ENCODE results near the gene TMPRSS15.

The TMPRSS15 gene

DNA sequence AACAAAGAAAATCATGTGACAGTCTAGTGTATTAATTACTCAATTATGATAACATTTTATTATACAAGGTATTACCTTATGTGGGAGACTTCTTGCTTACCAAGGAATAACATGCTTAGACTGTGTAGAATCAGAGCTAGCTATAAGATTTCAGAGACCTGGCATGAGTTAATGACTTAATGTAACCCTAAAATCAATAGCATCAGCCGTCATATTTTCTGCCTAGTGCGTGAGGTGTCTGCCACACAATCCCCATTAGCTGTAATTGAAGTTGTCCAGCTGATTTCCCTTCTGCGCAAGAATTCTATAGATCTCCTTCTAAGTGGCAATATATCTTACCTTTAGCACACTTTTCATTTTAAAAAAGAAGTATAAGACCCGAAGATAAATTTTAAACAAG, 130.2 kb downstream of the TMPRSS15 start:
- no peak overlapping the region for H3K4me3 ChIP-seq (ENCODE audit: low read length)
- no peaks in the 10 kb centered on the region for H3K36me3 ChIP-seq (replicated peaks; ENCODE audit: low read depth, low read length)
- H2AFZ ChIP-seq (ENCODE audit: low read depth, low read length) = no peak overlapping the region
- H3K9me3 ChIP-seq (ENCODE audit: insufficient read depth, low read length) = no peaks in the 10 kb centered on the region
- H3K9ac ChIP-seq (ENCODE audit: low read length) = no peak overlapping the region
- TF ChIP-seq, protein P1, sequence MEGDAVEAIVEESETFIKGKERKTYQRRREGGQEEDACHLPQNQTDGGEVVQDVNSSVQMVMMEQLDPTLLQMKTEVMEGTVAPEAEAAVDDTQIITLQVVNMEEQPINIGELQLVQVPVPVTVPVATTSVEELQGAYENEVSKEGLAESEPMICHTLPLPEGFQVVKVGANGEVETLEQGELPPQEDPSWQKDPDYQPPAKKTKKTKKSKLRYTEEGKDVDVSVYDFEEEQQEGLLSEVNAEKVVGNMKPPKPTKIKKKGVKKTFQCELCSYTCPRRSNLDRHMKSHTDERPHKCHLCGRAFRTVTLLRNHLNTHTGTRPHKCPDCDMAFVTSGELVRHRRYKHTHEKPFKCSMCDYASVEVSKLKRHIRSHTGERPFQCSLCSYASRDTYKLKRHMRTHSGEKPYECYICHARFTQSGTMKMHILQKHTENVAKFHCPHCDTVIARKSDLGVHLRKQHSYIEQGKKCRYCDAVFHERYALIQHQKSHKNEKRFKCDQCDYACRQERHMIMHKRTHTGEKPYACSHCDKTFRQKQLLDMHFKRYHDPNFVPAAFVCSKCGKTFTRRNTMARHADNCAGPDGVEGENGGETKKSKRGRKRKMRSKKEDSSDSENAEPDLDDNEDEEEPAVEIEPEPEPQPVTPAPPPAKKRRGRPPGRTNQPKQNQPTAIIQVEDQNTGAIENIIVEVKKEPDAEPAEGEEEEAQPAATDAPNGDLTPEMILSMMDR (IDR thresholded peaks at IDR 0.05; ENCODE audit: low read depth, low read length) = no peak
- TF ChIP-seq EZH2phosphoT487 (IDR thresholded peaks at IDR 0.05; ENCODE audit: low read depth) = no peak
- no peak overlapping the region for H3K27ac ChIP-seq (ENCODE audit: low read length)
- H3K4me2 ChIP-seq (ENCODE audit: low read length) = no peak overlapping the region
- peaks cover 12% of the 10 kb centered on the region for H3K4me1 ChIP-seq (ENCODE audit: low read length)
- no peaks in the 10 kb centered on the region for H3K27me3 ChIP-seq (ENCODE audit: low read depth, low read length)
- H4K20me1 ChIP-seq (ENCODE audit: insufficient read depth, low read length) = no peaks in the 10 kb centered on the region
- no peaks in the 10 kb centered on the region for H3K79me2 ChIP-seq (ENCODE audit: low read length)

DNA sequence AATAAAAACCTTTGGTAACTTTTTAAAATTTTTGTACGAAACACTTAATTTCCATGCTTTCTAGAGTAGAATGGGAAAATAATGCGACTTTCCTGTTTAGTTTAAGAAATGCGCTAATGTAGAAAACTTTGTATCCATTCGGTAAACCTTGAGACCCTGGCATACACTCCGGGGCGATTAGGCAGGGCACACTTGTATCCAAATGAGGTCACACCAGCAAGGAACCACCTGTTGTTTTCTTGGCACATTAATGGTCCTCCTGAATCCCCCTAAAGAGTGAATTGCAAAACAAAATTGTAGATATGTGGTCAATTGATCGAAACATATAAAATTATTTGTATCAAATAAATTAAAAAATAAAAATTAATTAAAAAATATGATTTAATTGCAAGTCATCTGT, 133.7 kb downstream of the TMPRSS15 start:
- TF ChIP-seq, protein P1 (IDR thresholded peaks at IDR 0.05; ENCODE audit: low read depth, low read length) = no peak
- TF ChIP-seq EZH2phosphoT487 (IDR thresholded peaks at IDR 0.05; ENCODE audit: low read depth) = no peak
- Histone ChIP-seq H3K4me2 (ENCODE audit: low read length) (no peak overlapping the region), H4K20me1 (ENCODE audit: insufficient read depth, low read length) (no peaks in the 10 kb centered on the region), H3K27ac (ENCODE audit: low read length) (no peak overlapping the region), H3K9me3 (ENCODE audit: insufficient read depth, low read length) (no peaks in the 10 kb centered on the region), H3K4me1 (ENCODE audit: low read length) (no peaks in the 10 kb centered on the region), H3K4me3 (ENCODE audit: low read length) (no peak overlapping the region), H3K9ac (ENCODE audit: low read length) (no peak overlapping the region), H3K79me2 (ENCODE audit: low read length) (no peaks in the 10 kb centered on the region), H3K36me3 (replicated peaks; ENCODE audit: low read depth, low read length) (no peaks in the 10 kb centered on the region), H2AFZ (ENCODE audit: low read depth, low read length) (no peak overlapping the region), H3K27me3 (ENCODE audit: low read depth, low read length) (no peaks in the 10 kb centered on the region)

DNA sequence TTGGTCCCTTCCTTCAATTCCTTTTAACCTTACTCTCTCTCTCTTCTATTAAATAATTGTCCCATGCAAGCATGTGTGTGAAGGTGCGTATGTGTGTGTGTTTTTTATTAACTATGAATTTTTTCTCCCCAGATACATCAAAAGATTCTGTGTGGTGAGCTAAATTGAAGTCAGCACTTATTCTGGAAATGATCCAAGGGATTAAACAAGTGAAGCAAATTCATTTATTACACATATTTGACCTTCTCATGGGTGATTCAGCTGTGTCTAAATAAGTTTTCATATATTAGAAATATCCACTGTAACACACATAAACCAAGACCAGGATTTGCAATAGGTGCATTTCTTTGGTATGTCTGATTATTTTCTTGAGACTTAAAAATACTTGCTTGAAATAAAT, 134.7 kb downstream of the TMPRSS15 start:
- Histone ChIP-seq H3K27ac (ENCODE audit: low read length) (no peak overlapping the region), H3K4me3 (ENCODE audit: low read length) (no peak overlapping the region), H2AFZ (ENCODE audit: low read depth, low read length) (no peak overlapping the region), H3K9me3 (ENCODE audit: insufficient read depth, low read length) (no peaks in the 10 kb centered on the region), H3K4me1 (ENCODE audit: low read length) (no peaks in the 10 kb centered on the region), H4K20me1 (ENCODE audit: insufficient read depth, low read length) (no peaks in the 10 kb centered on the region), H3K4me2 (ENCODE audit: low read length) (no peak overlapping the region), H3K79me2 (ENCODE audit: low read length) (no peaks in the 10 kb centered on the region), H3K36me3 (replicated peaks; ENCODE audit: low read depth, low read length) (no peaks in the 10 kb centered on the region), H3K9ac (ENCODE audit: low read length) (no peak overlapping the region), H3K27me3 (ENCODE audit: low read depth, low read length) (no peaks in the 10 kb centered on the region)
- TF ChIP-seq, protein P1 (IDR thresholded peaks at IDR 0.05; ENCODE audit: low read depth, low read length) = no peak
- no peak for TF ChIP-seq EZH2phosphoT487 (IDR thresholded peaks at IDR 0.05; ENCODE audit: low read depth)

DNA sequence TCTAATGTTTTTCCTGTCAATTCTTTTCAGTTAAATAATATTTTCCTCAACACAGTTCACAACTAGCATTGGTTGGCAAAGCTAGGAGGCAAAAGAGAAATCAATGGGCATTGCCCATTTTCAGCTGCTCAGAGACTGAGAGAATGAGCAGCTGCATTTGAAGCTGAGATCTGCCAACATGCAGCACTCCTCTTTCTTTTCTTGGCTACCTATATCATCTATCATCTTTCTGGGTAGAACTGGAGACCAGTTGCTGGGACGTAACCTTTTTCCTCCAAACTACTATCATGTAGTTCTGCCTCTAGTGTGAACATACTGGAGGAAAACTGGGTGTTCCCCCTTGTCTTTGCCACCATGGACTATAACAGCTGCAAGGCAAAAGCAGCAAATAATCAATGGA, 136.1 kb downstream of the TMPRSS15 start:
- H3K27me3 ChIP-seq (ENCODE audit: low read depth, low read length) = no peaks in the 10 kb centered on the region
- no peaks in the 10 kb centered on the region for H3K36me3 ChIP-seq (replicated peaks; ENCODE audit: low read depth, low read length)
- H3K4me1 ChIP-seq (ENCODE audit: low read length) = no peaks in the 10 kb centered on the region
- no peak overlapping the region for H3K4me2 ChIP-seq (ENCODE audit: low read length)
- H2AFZ ChIP-seq (ENCODE audit: low read depth, low read length) = no peak overlapping the region
- H3K9me3 ChIP-seq (ENCODE audit: insufficient read depth, low read length) = no peaks in the 10 kb centered on the region
- H4K20me1 ChIP-seq (ENCODE audit: insufficient read depth, low read length) = no peaks in the 10 kb centered on the region
- no peak overlapping the region for H3K27ac ChIP-seq (ENCODE audit: low read length)
- TF ChIP-seq, protein P1 (IDR thresholded peaks at IDR 0.05; ENCODE audit: low read depth, low read length) = no peak
- no peak for TF ChIP-seq EZH2phosphoT487 (IDR thresholded peaks at IDR 0.05; ENCODE audit: low read depth)
- H3K79me2 ChIP-seq (ENCODE audit: low read length) = no peaks in the 10 kb centered on the region
- no peak overlapping the region for H3K9ac ChIP-seq (ENCODE audit: low read length)
- H3K4me3 ChIP-seq (ENCODE audit: low read length) = no peak overlapping the region
